ENCODE measurements around the gene ATP8A2.
"Not testable (repeated sequence)": the region's sequence is repeated elsewhere in the genome, so short reads cannot be mapped to it uniquely, and the experiment has no call there.

ATP8A2 gene

GRCh38 chr13:25927363-25927762, 555.6 kb downstream of the ATP8A2 start:
- DNase-seq (ENCODE audit: low read depth): no peak

GRCh38 chr13:25927932-25928331, 556.2 kb downstream of the ATP8A2 start:
- DNase-seq (ENCODE audit: low read depth): no peak

GRCh38 chr13:25928941-25929505, 557.2 kb downstream of the ATP8A2 start:
- no peak for DNase-seq (ENCODE audit: low read depth)

- DNase-seq (ENCODE audit: low read depth): no peak
These were observed 558.0 kb downstream of the ATP8A2 start for GRCh38 chr13:25929816-25930215.

GRCh38 chr13:25930653-25931052, 558.9 kb downstream of the ATP8A2 start:
- no peak for DNase-seq (ENCODE audit: low read depth)

GRCh38 chr13:25932365-25932764, 560.6 kb downstream of the ATP8A2 start:
- no peak for DNase-seq (ENCODE audit: low read depth)

GRCh38 chr13:25933520-25933919, 561.7 kb downstream of the ATP8A2 start:
- no peak for DNase-seq (ENCODE audit: low read depth)

GRCh38 chr13:25934127-25934526, 562.4 kb downstream of the ATP8A2 start:
- no peak for DNase-seq (ENCODE audit: low read depth)

GRCh38 chr13:25939961-25940687, 568.4 kb downstream of the ATP8A2 start:
- DNase-seq (ENCODE audit: low read depth): no peak

- no peak for DNase-seq (ENCODE audit: low read depth)
These were observed 571.3 kb downstream of the ATP8A2 start for GRCh38 chr13:25943081-25943480.

- DNase-seq (ENCODE audit: low read depth): no peak
These were observed 571.9 kb downstream of the ATP8A2 start for GRCh38 chr13:25943658-25944057.

GRCh38 chr13:25945596-25945995, 573.8 kb downstream of the ATP8A2 start:
- DNase-seq (ENCODE audit: low read depth): no peak

- no peak for DNase-seq (ENCODE audit: low read depth)
These were observed 574.5 kb downstream of the ATP8A2 start for GRCh38 chr13:25946321-25946720.

GRCh38 chr13:25948910-25949309, 577.1 kb downstream of the ATP8A2 start:
- no peak for DNase-seq (ENCODE audit: low read depth)

GRCh38 chr13:25951831-25952230, 580.1 kb downstream of the ATP8A2 start:
- DNase-seq (ENCODE audit: low read depth): no peak

- not testable (repeated sequence) for DNase-seq (ENCODE audit: low read depth)
These were observed 582.3 kb downstream of the ATP8A2 start for GRCh38 chr13:25954080-25954479.

GRCh38 chr13:25954943-25955342, 583.2 kb downstream of the ATP8A2 start:
- not testable (repeated sequence) for DNase-seq (ENCODE audit: low read depth)

- DNase-seq (ENCODE audit: low read depth): no peak
These were observed 587.2 kb downstream of the ATP8A2 start for GRCh38 chr13:25958986-25959385.

- no peak for DNase-seq (ENCODE audit: low read depth)
These were observed 589.5 kb downstream of the ATP8A2 start for GRCh38 chr13:25961294-25961693.

GRCh38 chr13:25963674-25964073, 591.9 kb downstream of the ATP8A2 start:
- no peak for DNase-seq (ENCODE audit: low read depth)

GRCh38 chr13:25965596-25965995, 593.8 kb downstream of the ATP8A2 start:
- DNase-seq (ENCODE audit: low read depth): no peak

- DNase-seq (ENCODE audit: low read depth): no peak
These were observed 594.3 kb downstream of the ATP8A2 start for GRCh38 chr13:25966086-25966485.

- no peak for DNase-seq (ENCODE audit: low read depth)
These were observed 595.4 kb downstream of the ATP8A2 start for GRCh38 chr13:25967144-25967543.

GRCh38 chr13:25971047-25971446, 599.3 kb downstream of the ATP8A2 start:
- no peak for DNase-seq (ENCODE audit: low read depth)

All from EH (cell line).